Uterus (tissue), 2 donors: ENCODE data around the gene TTC39C.

Experiments used
- POLR2A ChIP-seq, 2 donors: fragments of 450-650 bp; IDR thresholded peaks; one replicate each; pipeline ENCODE4 v1.6.1; 2016; ENCODE audit warnings: antibody characterized with exemption in 2 of 2, mild to moderate bottlenecking in 1 of 2, moderate library complexity in 1 of 2
- TF ChIP-seq, protein P1 (sequence below), 4 experiments: fragments of 200-600 bp in 2 of 4; fragments of 450-650 bp in 2 of 4; sonication (generic) in 2 of 4; IDR thresholded peaks; one replicate each; pipeline ENCODE4 v1.5.1; 2016 to 2019; ENCODE audit warnings: antibody characterized with exemption in 4 of 4, mild to moderate bottlenecking in 2 of 4, moderate library complexity in 1 of 4

DNA sequence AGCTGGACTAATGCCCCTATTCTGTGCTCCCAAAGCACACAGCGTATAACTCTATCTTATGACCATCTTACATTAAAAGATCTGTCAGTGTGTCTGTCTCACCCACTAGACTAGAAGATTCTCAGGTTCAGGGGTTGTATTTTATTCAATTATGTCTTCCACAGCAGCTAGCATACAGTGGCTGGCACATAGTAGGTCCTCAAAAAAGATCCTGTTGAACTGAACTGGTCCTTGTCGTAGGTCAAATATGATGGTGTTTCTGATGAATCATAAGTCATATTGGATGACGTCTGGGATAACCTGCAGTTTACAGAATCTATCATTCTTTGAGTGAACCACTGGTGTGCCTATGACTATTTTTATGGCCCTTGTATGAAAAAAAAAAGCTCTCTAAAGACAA, 11.3 kb upstream of the TTC39C start:
- TF ChIP-seq, protein P1, sequence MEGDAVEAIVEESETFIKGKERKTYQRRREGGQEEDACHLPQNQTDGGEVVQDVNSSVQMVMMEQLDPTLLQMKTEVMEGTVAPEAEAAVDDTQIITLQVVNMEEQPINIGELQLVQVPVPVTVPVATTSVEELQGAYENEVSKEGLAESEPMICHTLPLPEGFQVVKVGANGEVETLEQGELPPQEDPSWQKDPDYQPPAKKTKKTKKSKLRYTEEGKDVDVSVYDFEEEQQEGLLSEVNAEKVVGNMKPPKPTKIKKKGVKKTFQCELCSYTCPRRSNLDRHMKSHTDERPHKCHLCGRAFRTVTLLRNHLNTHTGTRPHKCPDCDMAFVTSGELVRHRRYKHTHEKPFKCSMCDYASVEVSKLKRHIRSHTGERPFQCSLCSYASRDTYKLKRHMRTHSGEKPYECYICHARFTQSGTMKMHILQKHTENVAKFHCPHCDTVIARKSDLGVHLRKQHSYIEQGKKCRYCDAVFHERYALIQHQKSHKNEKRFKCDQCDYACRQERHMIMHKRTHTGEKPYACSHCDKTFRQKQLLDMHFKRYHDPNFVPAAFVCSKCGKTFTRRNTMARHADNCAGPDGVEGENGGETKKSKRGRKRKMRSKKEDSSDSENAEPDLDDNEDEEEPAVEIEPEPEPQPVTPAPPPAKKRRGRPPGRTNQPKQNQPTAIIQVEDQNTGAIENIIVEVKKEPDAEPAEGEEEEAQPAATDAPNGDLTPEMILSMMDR (IDR thresholded peaks at IDR 0.05) = no peak
- TF ChIP-seq POLR2A (IDR thresholded peaks at IDR 0.05) = no peak
